Measurements from ENCODE around the gene MAP4K4.
"Not testable (repeated sequence)": the region's sequence is repeated elsewhere in the genome, so short reads cannot be mapped to it uniquely, and the experiment has no call there.

MAP4K4 gene

GRCh38 chr2:101744832-101745231, 47.3 kb downstream of the MAP4K4 start:
- DNase-seq: no peak

- no peak for DNase-seq
These were observed 48.5 kb downstream of the MAP4K4 start for GRCh38 chr2:101745711-101746694.

- DNase-seq: no peak
These were observed 50.5 kb downstream of the MAP4K4 start for GRCh38 chr2:101748000-101748399.

GRCh38 chr2:101748462-101748861, 51.0 kb downstream of the MAP4K4 start:
- DNase-seq: not testable (repeated sequence)

GRCh38 chr2:101750688-101751087, 53.2 kb downstream of the MAP4K4 start:
- DNase-seq: no peak

- DNase-seq: no peak
These were observed 53.8 kb downstream of the MAP4K4 start for GRCh38 chr2:101751276-101751815.

GRCh38 chr2:101751875-101752619, 54.5 kb downstream of the MAP4K4 start:
- DNase-seq: no peak

- no peak for DNase-seq
These were observed 55.5 kb downstream of the MAP4K4 start for GRCh38 chr2:101752716-101753616.

GRCh38 chr2:101753720-101754490, 56.4 kb downstream of the MAP4K4 start:
- no peak for DNase-seq

GRCh38 chr2:101754618-101755017, 57.1 kb downstream of the MAP4K4 start:
- DNase-seq: no peak

- no peak for DNase-seq
These were observed 58.8 kb downstream of the MAP4K4 start for GRCh38 chr2:101756266-101756665.

GRCh38 chr2:101758001-101758400, 60.5 kb downstream of the MAP4K4 start:
- no peak for DNase-seq

- no peak for DNase-seq
These were observed 61.7 kb downstream of the MAP4K4 start for GRCh38 chr2:101759162-101759561.

GRCh38 chr2:101762451-101763171, 65.1 kb downstream of the MAP4K4 start:
- DNase-seq: no peak

GRCh38 chr2:101763496-101764333, 66.2 kb downstream of the MAP4K4 start:
- no peak for DNase-seq

GRCh38 chr2:101766337-101766736, 68.8 kb downstream of the MAP4K4 start:
- no peak for DNase-seq

- DNase-seq: no peak
These were observed 69.6 kb downstream of the MAP4K4 start for GRCh38 chr2:101766871-101767739.

GRCh38 chr2:101768556-101769220, 71.2 kb downstream of the MAP4K4 start:
- no peak for DNase-seq
